Small intestine (tissue), 7 donors: ENCODE data around the gene KIAA0753. TPM values are rescaled to one million over a fixed set of nuclear protein-coding genes. Genes with fewer than 3 reads are reported as not detected.
"Not testable (repeated sequence)": the region's sequence is repeated elsewhere in the genome, so short reads cannot be mapped to it uniquely, and the experiment has no call there.

ENCODE experiments used
- DNase-seq, 2 donors: peaks; one replicate each; pipeline versions ENCODE4 v3.0.0 to v3.0.0-alpha.2; 2013
- FAIRE-seq: peaks from 2 replicates; lab custom pipeline; 2012; peaks lifted over from hg19 to GRCh38; lab: Jason Lieb, UNC
- H3K27ac ChIP-seq, 3 donors: one replicate each; pipeline ENCODE4 v1.5.1; 2013; ENCODE audit warnings: low read length in 2 of 3, mild to moderate bottlenecking in 2 of 3, control low read depth in 1 of 3, inconsistent platforms in 1 of 3, low read depth in 1 of 3, moderate library complexity in 1 of 3
- H3K27me3 ChIP-seq, 3 donors: one replicate each; pipeline ENCODE4 v1.6.1; 2013; ENCODE audit warnings: low read length in 3 of 3, inconsistent platforms in 1 of 3; ENCODE audit not compliant: control insufficient read depth in 3 of 3, insufficient read depth in 3 of 3
- H3K36me3 ChIP-seq, 3 donors: one replicate each; pipeline ENCODE4 v1.6.1; 2013; ENCODE audit warnings: low read length in 3 of 3, inconsistent platforms in 1 of 3, low read depth in 1 of 3, mild to moderate bottlenecking in 1 of 3, moderate library complexity in 1 of 3; ENCODE audit not compliant: control insufficient read depth in 3 of 3, insufficient read depth in 2 of 3
- H3K4me1 ChIP-seq, 3 donors: one replicate each; pipeline ENCODE4 v1.6.1; 2013; ENCODE audit warnings: low read length in 2 of 3, inconsistent platforms in 1 of 3, low read depth in 1 of 3, mild to moderate bottlenecking in 1 of 3, moderate library complexity in 1 of 3; ENCODE audit not compliant: control insufficient read depth in 3 of 3, insufficient read depth in 2 of 3
- H3K4me3 ChIP-seq, 3 donors: one replicate each; pipeline ENCODE4 v1.5.1; 2013; ENCODE audit warnings: low read length in 3 of 3, control low read depth in 1 of 3, inconsistent platforms in 1 of 3, low read depth in 1 of 3, mild to moderate bottlenecking in 1 of 3, moderate library complexity in 1 of 3
- H3K9me3 ChIP-seq, 2 donors: one replicate each; pipeline ENCODE4 v1.6.1; 2013; ENCODE audit warnings: low read depth in 1 of 2, low read length in 1 of 2; ENCODE audit not compliant: control insufficient read depth in 2 of 2, insufficient read depth in 1 of 2
- WGBS, 3 donors: extraction: QIAGEN DNeasy Blood & Tissue Kit; methylation state at CpG; one replicate each; pipeline ENCODE4 v1.1.7; 2013; 5-methylcytosine and 5-hydroxymethylcytosine counted together
- polyA plus RNA-seq, 4 donors: library from polyadenylated mRNA; stranded (reverse) in 3 of 4; unstranded in 1 of 4; fragments of 200-250 nt in 3 of 4; fragments of 120-200 nt in 1 of 4; gene quantifications; one replicate each; pipeline versions ENCODE4 v1.2.1 to v1.2.3, GENCODE V29; 2013
- donor health status: healthy with polysubstance abuse.
- donor health status: control.
- donor health status: control.
- donor health status: Bipolar disorder and iron deficiency.
- donor health status: healthy.

KIAA0753 gene
- polyA plus RNA-seq, 4 donors, result 3.2 to 14.1 (median 5.8) TPM

DNA sequence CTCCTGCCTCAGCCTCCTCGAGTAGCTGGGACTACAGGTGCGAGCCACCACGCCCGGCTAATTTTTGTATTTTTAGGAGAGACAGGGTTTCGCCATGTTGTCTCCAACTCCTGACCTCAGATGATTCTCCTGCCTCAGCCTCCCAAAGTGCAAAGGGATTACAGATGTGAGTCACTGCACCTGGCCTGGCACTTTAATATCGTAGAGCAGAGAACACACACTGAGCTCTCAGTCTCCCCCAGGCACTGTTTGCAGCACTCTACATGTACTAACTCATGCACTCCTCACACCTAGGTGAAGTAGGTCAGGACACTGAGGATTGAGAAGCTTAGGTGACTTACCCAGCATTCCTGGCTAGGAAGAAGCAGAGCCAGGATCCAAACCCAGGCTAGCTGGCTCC, 26.0 kb upstream of the KIAA0753 start:
- 77 to 91% (median 80%) methylated on average over 6 of the region's 6 CpGs for WGBS, 3 donors
- DNase-seq, result no peak
- Histone ChIP-seq H3K4me1 (no peaks in the 10 kb centered on the region), H3K36me3 (no peaks in the 10 kb centered on the region), H3K4me3 (no peak overlapping the region), H3K27me3 (no peaks in the 10 kb centered on the region), H3K27ac (no peak overlapping the region), H3K9me3 (no peaks in the 10 kb centered on the region)
- no peak for FAIRE-seq

DNA sequence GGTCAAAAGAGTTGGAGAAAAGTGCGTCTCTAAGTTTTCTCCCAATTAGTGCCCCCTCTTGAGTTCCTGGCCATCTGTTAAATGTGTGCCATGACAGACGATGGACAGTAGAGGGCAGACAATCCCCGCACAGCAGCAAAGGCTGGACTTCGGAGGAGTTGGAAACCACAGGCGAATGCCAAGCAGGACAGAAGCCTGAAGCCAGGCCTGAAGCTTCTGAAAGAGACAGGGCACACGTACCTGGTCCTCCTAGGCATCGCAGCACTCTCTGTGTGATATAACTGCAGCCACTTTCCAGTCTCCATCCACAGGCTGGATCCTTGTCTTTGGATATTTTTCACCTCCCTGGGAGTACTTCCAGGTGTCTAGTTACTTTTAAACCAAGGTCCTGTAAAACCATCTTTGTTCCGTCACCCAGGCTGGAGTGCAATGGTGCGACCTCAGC, 25.6 kb upstream of the KIAA0753 start:
- H3K36me3 ChIP-seq, result no peaks in the 10 kb centered on the region
- H3K9me3 ChIP-seq, result no peaks in the 10 kb centered on the region
- H3K4me3 ChIP-seq, result no peak overlapping the region
- FAIRE-seq (no peak), DNase-seq (peak; percentile 74 to 85)
- 7 to 16% (median 11%) methylated on average over 9 of the region's 9 CpGs for WGBS, 3 donors
- H3K4me1 ChIP-seq, result no peaks in the 10 kb centered on the region
- H3K27me3 ChIP-seq, result no peaks in the 10 kb centered on the region
- H3K27ac ChIP-seq, result no peak overlapping the region

DNA sequence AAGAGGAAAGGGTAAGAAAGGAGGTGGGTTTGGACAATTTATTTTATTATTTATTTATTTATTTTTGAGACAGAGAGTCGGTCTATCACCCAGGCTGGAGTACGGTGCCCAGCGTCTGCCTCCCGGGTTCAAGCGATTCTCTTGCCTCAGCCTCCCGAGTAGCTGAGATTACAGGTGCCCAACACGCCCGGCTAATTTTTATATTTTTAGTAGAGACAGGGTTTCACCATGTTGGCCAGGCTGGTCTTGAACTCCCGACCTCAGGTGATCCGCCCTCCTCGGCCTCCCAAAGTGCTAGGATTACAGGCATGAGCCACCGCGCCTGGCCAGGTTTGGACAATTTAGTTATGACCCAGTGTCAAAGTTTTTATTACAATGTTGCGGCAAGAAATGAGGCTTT, 22.7 kb upstream of the KIAA0753 start:
- H3K36me3 ChIP-seq, DNase-seq, H3K4me1 ChIP-seq, H3K4me3 ChIP-seq, H3K27me3 ChIP-seq, H3K27ac ChIP-seq, FAIRE-seq, H3K9me3 ChIP-seq: not testable (repeated sequence)
- 89 to 94% (median 91%) methylated on average over 14 of the region's 14 CpGs for WGBS, 3 donors

DNA sequence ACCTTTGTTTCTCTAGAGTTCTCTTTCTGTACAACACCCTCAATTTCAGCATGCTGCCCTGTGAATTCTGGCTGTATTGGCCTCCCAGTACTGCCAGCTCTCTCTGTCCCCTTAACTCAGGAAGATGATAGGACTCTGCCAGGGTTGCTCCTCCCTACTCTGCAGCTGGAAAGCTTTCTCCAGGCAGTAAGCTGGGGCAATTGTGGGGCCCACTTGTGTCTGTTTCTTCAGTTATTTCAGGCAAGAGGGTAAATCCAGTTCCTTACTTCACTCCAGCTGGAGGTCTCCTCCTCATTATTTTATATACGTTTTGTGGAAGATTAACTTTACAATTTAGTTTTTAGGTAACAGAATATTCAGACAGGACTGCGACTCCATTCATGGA, 20.9 kb upstream of the KIAA0753 start:
- no peaks in the 10 kb centered on the region for H3K9me3 ChIP-seq
- DNase-seq (peak in 1 of 2 donors; percentile 49), FAIRE-seq (no peak)
- WGBS, 3 donors, result 74 to 79% (median 76%) methylated on average over 2 of the region's 2 CpGs
- H3K36me3 ChIP-seq, result no peaks in the 10 kb centered on the region
- no peak overlapping the region for H3K4me3 ChIP-seq
- H3K4me1 ChIP-seq, result no peaks in the 10 kb centered on the region
- H3K27ac ChIP-seq, result no peak overlapping the region
- H3K27me3 ChIP-seq, result no peaks in the 10 kb centered on the region

GRCh38 chr17:6660805-6661463, 20.4 kb upstream of the KIAA0753 start:
- Histone ChIP-seq H3K36me3 (no peaks in the 10 kb centered on the region), H3K27ac (no peak overlapping the region), H3K9me3 (no peaks in the 10 kb centered on the region), H3K27me3 (no peaks in the 10 kb centered on the region), H3K4me3 (no peak overlapping the region), H3K4me1 (no peaks in the 10 kb centered on the region)
- FAIRE-seq (no peak), DNase-seq (no peak)
- 41 to 69% (median 51%) methylated on average over 9 to 11 of the region's 11 CpGs for WGBS, 3 donors

- no peak for DNase-seq
- H3K27me3 ChIP-seq, result peaks cover 0 to 6% (median 0%) of the 10 kb centered on the region in 3 donors
- no peaks in the 10 kb centered on the region for H3K36me3 ChIP-seq
- 78 to 90% (median 88%) methylated on average over 9 of the region's 9 CpGs for WGBS, 3 donors
- no peak overlapping the region for H3K27ac ChIP-seq
- no peaks in the 10 kb centered on the region for H3K9me3 ChIP-seq
- no peak overlapping the region for H3K4me3 ChIP-seq
- H3K4me1 ChIP-seq, result peaks cover 0 to 5% (median 0%) of the 10 kb centered on the region in 3 donors
- no peak for FAIRE-seq
Observed at GRCh38 chr17:6660101-6660500, 19.6 kb upstream of the KIAA0753 start.

GRCh38 chr17:6658411-6658810, 17.9 kb upstream of the KIAA0753 start:
- DNase-seq, H3K27ac ChIP-seq, H3K36me3 ChIP-seq, FAIRE-seq, H3K4me3 ChIP-seq, H3K9me3 ChIP-seq: not testable (repeated sequence)
- 89% methylated on average over 2 to 5 of the region's 5 CpGs for WGBS, 3 donors
- peaks cover 0 to 13% (median 0%) of the 10 kb centered on the region in 3 donors for H3K27me3 ChIP-seq
- peaks cover 0 to 18% (median 0%) of the 10 kb centered on the region in 3 donors for H3K4me1 ChIP-seq

GRCh38 chr17:6657633-6658287, 17.2 kb upstream of the KIAA0753 start:
- no peak overlapping the region for H3K4me3 ChIP-seq
- peaks cover 0 to 21% (median 0%) of the 10 kb centered on the region in 3 donors for H3K4me1 ChIP-seq
- no peaks in the 10 kb centered on the region for H3K9me3 ChIP-seq
- WGBS, 3 donors, result 73 to 82% (median 79%) methylated on average over 17 to 18 of the region's 18 CpGs
- peaks cover 0 to 13% (median 0%) of the 10 kb centered on the region in 3 donors for H3K27me3 ChIP-seq
- no peaks in the 10 kb centered on the region for H3K36me3 ChIP-seq
- no peak overlapping the region for H3K27ac ChIP-seq
- FAIRE-seq (no peak), DNase-seq (no peak)
